ENCODE data around the gene AGAP3.

The AGAP3 gene

GRCh38 chr7:151110236-151110940, 24.1 kb downstream of the AGAP3 start:
- DNase-seq (ENCODE audit: low spot score) = peak; percentile 50

- peak; percentile 83 for DNase-seq (ENCODE audit: low spot score)
Measured at GRCh38 chr7:151110941-151111645, 24.8 kb downstream of the AGAP3 start.

GRCh38 chr7:151113344-151114150, 27.3 kb downstream of the AGAP3 start:
- no peak for DNase-seq (ENCODE audit: low spot score)

- DNase-seq (ENCODE audit: low spot score) = no peak
Measured at GRCh38 chr7:151114151-151115090, 28.1 kb downstream of the AGAP3 start.

GRCh38 chr7:151115121-151115835, 29.0 kb downstream of the AGAP3 start:
- no peak for DNase-seq (ENCODE audit: low spot score)

- DNase-seq (ENCODE audit: low spot score) = no peak
Measured at GRCh38 chr7:151115836-151116418, 29.7 kb downstream of the AGAP3 start.

GRCh38 chr7:151116603-151117440, 30.5 kb downstream of the AGAP3 start:
- DNase-seq (ENCODE audit: low spot score) = no peak

GRCh38 chr7:151117565-151117964, 31.3 kb downstream of the AGAP3 start:
- no peak for DNase-seq (ENCODE audit: low spot score)

GRCh38 chr7:151118108-151119054, 32.1 kb downstream of the AGAP3 start:
- no peak for DNase-seq (ENCODE audit: low spot score)

- no peak for DNase-seq (ENCODE audit: low spot score)
Measured at GRCh38 chr7:151119055-151119415, 32.8 kb downstream of the AGAP3 start.

GRCh38 chr7:151119902-151120301, 33.6 kb downstream of the AGAP3 start:
- no peak for DNase-seq (ENCODE audit: low spot score)

GRCh38 chr7:151120896-151121295, 34.6 kb downstream of the AGAP3 start:
- no peak for DNase-seq (ENCODE audit: low spot score)

GRCh38 chr7:151121380-151122170, 35.3 kb downstream of the AGAP3 start:
- DNase-seq (ENCODE audit: low spot score) = no peak

- peak; percentile 67 for DNase-seq (ENCODE audit: low spot score)
Measured at GRCh38 chr7:151122276-151122675, 36.0 kb downstream of the AGAP3 start.

GRCh38 chr7:151122796-151123157, 36.5 kb downstream of the AGAP3 start:
- DNase-seq (ENCODE audit: low spot score) = no peak

GRCh38 chr7:151123158-151123821, 37.0 kb downstream of the AGAP3 start:
- no peak for DNase-seq (ENCODE audit: low spot score)

- peak; percentile 92 for DNase-seq (ENCODE audit: low spot score)
Measured at GRCh38 chr7:151123822-151124464, 37.7 kb downstream of the AGAP3 start.
